HTERT RPE-1 (cell line): ENCODE results near the gene ATAT1.
"Not testable (repeated sequence)": the region's sequence is repeated elsewhere in the genome, so short reads cannot be mapped to it uniquely, and the experiment has no call there.

Source experiments
- in situ Hi-C: fragments of 300-500 bp; cut with MboI; formaldehyde crosslinking; loops from 4 replicates; pipeline ENCODE4 v1.14.3; 2020; ENCODE audit warnings: low sequenced_read_pairs

Gene ATAT1

DNA sequence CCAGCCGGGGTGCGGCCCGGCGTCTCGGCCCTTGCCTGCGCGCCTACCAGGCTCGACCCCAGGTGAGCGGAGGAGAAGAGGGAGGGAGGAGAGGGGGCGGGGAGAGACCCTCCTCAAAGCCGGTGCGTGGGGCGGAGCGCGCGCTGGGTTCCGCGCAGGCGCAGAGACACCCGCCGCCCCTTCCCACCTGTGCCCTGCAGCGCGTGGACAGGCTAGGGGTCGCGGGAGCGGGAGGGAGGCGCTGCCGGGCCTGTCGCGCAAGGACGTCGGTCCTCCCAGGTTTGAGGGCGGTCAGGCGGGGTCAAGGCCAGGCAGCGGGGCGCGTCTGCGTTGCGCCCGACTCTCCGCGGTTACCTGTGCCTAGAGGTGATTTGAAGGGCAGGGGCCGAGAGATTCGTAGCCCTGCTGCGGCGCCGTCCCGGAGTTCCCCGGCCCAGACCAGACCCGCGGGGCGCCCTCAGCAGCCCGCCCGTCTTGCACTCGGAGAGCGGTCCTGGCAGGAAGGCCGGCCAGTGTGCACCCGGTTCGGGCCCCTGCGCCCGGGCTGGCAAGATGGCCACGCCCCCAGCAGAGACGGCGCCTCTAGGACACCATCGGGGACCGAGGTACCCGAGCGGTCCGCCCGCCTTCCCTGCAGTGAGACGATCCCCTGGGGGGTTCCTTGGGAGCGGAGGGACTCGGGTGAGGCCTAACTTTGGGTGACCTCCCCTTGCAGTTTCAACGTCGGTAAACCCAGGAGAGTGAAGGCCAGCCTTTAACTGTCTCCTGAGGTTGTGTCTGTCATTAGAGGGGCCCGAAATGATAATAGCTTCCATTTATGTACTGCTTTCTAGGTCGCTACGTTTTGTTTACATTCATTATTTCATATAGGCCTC, 20.8 kb downstream of the ATAT1 start:
- in situ Hi-C loops = no loop called here

DNA sequence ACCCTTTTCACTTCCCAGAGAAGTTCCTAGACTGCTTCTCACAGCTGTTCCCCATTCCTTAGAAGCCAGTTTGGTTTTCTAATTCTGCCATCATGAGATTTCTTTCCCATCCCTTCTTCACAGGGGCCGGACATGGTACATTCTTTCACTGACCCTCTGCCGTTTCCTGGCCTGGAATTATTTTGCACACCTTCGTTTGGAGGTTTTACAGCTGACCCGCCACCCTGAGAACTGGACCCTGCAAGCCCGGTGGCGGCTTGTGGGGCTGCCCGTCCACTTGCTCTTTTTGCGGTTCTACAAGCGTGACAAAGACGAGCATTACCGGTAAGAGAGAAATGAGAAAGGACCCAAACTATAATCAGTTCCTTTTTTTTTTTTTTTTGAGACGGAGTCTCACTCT, 24.5 kb downstream of the ATAT1 start:
- in situ Hi-C loops = no loop called here

DNA sequence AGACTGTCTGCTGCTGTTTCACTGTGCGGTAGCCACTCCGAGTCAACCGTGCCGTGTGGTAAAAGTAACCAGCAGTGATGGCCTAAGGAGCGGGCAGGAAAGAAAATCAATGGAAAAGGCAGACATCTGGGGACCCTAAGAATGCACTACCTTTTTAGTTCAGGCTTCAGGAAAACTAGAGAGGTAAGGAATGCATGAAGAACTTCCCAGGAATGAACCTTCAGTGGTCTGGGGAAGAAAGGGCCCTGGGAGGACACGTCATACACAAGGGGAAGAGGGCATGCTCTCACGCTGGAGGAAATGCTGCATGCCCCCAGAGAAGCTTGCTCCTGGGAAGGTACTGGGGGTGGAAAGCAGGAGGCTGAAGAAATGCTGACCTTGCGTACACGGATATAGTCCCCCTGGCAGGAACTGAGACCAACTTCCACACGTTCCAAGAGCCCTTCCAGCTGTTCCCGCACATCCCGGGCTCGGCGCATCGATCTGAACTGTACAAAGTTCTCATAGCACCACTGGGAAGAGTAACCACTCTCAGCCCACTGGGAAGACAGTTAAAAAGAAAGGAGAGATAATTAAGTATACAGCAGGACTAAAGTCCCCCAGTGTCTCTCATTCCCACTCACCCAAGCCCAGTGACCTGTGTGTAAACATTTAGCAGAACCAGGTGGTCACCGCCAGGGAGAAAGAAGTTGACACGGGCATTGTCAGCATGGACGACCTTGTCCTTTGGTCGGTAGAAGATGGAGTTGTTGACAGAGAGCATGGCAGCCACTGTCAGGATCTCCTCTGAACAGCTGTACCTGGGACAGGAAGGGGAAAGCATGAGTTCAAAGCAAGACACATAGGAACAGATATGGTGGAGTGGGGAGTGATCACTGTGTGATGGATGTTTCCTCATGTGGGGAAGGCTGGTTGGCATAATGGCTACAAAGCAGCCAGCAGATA, 28.4 kb downstream of the ATAT1 start:
- in situ Hi-C loops = no loop called here

DNA sequence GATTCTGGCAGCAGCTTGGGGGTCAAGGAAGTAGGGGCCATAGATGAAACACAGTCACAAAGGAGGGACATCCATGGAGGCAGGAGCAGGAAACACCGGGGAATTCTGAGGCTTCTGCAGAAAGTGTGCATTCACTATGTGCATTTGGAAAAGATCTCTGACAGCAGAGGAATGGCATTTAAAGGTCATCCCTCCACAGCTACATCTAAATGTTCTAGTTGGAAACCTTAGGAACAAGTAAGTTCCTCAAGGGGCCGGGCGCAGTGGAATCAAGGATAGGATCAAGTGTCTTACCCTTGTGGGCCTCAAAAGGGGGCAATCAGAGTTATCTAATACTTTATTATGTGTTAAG, 29.0 kb downstream of the ATAT1 start:
- in situ Hi-C loops = no loop called here

DNA sequence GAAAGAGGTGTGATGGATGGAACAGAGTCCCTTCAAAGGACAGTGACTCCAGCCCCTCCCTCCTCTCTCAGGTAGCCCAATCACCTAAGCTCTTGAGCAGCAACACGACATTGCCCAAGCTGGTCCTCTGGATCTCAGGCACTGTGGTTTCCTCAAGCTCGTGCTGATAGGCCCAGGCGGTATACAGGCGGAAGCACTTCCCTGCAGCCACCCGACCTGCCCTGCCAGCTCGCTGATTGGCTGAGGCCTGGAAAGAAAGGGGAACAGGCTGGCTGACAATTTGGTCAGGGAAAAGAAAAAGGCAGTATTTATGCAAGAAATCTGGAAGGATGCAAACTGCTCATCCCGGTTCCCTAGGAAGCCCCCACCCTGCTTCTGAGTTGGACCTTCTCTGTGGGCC, 29.8 kb downstream of the ATAT1 start:
- in situ Hi-C loops = no loop called here

DNA sequence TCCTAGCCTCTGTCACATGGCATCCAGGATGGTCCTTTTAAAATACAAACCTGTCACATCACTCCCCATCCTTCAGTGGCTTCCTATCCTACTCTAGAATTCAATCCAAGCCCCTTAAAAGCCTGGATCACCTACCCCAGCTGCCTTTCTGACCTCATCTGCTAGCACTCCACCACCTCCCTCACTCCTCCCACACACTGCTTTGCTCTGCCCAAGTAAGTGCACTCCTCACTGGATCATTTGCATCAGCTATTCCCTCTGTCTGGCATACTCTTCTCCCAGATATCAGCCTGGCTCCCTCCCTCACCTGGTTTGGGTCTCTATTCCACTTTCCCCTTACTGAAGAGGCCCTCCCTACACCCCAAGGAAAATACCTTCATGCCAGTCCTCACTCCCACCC, 30.8 kb downstream of the ATAT1 start:
- in situ Hi-C loops = no loop called here

DNA sequence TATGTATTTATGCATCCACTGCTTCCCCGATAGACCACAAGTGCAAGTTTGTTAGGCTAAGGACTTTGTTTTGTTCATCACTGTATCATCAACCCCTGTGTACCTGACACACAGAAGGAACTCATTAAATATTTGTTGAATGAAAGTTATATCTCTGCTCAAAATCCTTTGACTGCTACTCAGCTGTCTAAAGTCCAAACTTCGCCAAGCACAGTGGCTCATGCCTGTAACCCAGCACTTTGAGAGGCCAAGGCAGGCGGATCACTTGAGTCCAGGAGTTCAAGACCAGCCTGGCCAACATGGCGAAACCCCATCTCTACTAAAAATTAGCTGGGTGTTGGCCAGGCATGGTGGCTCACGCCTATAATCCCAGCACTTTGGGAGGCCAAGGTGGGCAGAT, 31.2 kb downstream of the ATAT1 start:
- in situ Hi-C loops = not testable (repeated sequence)

DNA sequence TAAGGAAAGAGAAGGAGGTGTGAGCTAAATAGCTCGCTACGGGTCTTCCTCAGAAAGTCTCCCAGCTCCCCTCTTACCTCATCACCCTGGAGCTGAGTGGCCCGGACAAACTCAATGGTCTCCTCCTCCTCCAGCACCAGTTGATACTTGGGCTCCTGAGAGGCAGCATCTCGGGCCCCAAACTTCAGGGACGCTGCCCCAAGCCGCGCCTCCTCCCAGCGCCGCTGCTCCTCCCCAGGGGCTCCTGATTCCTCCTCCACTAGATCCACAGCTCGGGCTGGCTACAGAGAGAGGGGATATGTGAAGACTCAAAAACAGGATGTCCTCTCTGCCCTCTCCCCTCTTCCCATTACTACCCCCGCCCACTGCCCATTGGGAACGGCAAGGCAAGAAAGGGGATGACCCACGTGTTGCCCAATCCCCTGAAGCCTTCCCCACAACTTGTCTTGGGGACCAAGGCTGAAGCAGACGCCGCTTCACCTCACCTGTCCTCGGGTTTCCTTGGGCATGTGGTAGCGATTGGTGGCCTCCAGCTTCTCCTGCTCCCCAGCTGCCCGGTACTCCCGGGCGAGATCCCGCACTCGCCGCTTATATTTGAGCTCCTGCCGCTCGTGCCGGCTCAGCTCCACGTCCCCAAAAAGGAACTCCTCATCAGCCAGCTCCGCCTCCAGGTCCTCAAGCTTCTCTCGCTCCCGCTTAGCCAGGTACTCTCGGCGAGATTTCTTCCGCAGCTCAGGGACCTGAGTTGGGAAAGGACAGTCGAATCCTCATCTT, 38.5 kb downstream of the ATAT1 start:
- in situ Hi-C loops = no loop called here

DNA sequence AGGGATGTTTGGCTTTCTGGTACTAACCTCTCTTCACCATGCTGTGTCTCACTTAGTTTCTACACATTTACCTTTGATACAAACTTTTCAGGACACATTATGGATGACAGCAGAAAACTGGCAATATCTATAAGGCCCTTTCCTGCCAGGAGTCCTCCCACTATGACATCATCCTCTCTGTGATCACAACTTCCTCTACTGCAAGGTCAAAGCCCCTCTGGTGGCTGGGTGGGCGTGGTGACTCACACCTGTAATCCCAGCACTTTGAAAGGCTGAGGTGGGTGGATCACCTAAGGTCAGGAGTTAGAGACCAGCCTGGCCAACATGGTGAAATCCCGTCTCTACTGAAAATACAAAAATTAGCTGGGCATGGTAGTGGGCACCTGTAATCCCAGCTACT, 39.6 kb downstream of the ATAT1 start:
- in situ Hi-C loops = not testable (repeated sequence)

DNA sequence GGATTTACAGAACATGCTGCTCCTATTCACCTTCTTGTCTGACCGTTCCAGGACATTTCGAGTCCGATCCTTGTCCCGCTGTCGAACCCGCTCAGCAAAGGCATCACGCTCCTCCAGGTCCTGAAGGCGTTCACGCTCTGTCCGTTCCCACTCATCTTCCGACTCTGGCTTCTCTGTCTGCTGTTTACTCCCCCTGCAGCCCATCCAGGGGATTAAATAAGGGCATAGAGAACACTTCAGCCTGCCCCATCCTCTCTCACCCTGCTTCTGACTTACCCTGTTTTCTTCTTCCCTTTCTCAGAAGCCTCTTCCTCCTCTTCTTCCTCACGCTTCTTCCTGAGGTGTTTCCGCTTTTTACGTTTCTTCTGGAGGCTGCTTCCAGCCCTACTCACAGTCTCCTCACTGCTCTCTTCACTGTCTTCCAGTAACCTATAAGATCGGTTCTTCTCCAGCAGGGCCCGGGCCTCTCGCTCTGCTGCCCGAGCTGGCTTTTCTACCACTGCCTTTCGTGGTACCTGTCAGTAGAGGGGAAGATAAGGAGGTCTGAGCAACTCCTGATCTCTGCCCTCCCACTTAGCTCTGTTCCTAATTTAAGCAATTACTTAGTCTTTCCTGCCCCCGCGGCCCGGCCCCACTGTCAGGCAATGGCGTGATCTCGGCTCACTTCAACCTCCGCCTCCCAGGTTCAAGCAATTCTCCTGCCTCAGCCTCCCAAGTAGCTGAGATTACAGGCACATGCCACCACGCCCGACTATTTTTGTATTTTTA, 44.3 kb downstream of the ATAT1 start:
- in situ Hi-C loops = no loop called here

DNA sequence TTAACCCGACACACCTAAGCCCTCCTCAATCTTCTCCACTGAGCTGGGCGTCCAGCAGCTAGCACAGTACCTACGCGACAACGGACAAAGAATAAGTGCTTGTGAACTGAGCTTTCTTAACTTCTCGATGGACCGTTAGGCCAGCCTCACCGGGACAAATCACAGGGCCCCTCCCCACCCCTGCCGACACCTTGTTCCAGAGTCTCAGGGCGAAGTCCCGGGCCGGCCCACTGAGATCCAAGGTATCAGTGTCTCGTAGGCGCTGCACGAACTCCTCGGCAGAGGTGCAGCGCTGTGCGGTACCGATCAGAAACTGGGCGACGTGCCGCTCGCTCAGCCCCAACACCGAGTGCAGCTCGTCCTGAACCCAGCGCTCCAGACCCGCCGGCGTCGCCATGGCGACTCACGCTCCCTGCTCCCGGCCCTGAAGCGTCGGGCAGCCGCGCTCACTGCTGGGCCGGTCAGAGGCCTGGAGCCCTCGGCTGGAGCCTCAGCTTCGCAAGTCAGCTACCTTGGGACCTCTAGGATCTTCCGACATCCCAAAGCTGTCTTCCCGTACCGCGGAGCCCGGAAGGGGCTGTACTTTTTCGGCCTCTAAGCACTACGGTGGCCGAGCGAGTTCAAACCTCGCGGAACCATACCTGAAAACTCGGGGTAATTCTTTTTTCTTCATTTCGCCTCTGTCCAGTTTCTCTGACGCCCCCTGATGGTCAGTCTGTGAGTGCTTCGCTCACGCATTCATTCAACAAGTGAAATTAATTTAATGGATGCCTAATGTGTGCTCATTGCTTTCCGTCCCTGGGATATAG, 46.0 kb downstream of the ATAT1 start, which contains the start of gene DHX16:
DHX16 (minus strand) TSS at position 562 of the 809 bp plus-strand sequence; CDS start at position 397, 165 bp downstream.
- in situ Hi-C loops = no loop called here

DNA sequence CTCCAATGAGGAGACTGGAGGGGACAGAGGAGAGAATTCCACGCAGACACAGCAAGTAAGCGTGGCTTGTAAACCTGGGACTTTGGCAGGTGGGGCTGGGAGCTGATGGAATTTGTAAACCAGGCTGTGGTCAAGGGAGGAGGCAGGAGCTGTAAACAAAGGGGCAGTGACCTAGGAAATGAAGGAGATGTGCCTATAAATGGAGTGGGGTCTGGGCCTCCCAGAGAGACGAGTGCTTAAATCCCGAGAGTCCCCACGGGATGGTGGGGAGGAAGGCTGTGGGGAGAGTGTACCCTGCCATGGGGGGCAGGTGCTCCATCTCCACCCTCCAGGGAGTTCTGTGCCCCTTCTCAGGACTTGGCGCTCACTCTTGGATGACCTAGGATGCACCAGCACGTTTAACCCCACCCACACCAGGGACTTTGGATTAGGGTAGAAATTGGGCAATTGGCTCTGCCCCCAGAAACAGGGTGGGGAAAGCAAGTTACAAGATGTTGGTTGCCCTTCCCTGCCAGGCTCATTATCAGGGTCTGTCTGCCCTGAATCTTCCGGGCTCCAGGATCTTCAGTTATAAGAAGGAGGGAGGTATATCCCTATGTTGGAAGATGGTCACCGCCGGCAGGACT, 50.1 kb downstream of the ATAT1 start:
- in situ Hi-C loops = no loop called here

DNA sequence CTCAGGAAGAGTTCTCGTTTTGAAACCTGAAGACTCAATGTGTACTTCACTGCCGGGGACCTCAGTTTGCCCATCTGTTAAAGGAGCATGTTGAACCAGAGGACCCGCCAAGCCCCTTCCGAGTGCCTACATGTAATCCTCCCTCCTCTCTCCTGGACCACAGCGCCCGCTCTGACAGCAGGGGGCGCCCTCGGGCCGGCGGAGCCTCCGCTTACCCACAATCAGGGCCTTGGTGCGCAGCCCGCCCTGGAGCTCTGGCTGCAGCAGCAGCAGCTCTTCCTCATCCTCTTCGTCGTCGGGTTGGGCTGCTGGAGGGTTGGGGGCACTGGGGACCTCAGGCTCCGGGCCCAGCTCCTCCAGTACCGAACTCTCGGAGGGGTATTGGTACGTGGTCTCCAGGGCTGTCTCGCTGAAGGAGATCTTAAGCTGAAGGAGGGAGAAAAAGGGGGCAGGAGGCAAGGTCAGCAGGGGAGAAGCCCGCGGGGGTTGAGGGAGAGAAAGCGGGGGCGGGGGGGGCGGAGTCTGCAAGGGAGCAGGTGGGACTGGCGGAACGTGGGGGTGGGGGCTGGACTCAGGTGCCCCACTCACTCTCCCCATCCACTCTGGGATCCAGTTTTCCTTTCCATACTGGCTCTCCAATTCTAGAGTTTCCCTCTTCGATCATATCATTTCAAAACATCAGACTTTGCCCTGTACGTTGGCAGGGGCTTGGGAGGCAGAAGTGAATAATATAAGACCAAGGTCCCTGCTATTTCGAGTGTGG, 52.5 kb downstream of the ATAT1 start:
- in situ Hi-C loops = no loop called here

DNA sequence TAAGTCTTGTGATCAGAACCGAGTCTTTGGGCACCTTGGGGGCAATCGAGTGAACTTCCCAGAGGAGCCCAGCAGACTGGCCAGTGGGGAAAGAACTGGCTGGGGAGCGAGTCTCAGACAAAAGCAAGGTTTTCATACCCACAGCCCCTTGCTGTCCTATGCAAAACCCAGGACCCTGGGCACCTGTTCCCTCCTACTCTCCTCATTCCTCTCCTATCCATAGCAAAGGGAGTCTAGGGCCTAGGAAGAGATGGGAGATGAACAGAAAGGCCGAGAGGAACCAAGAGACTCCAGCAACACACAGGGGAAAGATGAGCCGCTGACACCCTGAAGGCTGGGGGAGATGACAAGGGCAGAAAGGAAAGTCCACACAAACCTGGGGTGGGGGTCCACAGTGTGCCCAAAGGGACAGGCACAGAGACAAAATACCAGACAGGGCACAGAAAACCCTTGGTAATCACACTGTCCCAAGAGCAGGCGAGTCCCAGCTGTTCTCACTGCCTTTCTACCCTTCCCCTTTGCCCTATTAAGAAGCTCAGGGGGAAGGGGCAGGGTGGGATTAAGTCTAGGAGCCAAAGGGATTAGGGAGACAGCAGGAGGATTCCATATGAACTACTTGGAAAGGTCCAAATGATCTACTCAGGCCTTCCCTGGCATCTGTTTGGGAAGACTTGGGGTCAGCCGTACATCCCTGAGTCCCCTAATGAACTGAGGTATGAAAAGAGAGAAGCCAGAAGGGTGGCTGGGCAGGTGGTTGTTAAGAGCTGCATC, 53.3 kb downstream of the ATAT1 start:
- in situ Hi-C loops = no loop called here

DNA sequence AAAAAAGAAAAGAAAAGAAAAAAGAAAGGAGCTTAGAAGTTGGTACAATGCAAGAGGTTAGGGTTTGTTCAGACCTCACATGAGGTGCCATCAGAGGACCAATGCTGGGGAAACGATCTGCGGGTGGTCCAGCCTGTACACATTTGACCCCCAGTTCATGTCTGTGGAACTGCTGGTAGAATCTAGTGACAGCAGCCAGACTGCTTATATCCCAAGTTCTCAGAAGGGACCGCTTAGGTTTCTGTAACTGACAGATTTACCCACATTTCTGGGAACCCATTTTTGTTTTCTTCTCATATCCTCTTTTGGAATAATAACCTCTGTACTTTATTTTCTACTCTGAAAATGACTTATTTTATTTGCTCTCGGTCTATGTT, 55.1 kb downstream of the ATAT1 start:
- in situ Hi-C loops = no loop called here

DNA sequence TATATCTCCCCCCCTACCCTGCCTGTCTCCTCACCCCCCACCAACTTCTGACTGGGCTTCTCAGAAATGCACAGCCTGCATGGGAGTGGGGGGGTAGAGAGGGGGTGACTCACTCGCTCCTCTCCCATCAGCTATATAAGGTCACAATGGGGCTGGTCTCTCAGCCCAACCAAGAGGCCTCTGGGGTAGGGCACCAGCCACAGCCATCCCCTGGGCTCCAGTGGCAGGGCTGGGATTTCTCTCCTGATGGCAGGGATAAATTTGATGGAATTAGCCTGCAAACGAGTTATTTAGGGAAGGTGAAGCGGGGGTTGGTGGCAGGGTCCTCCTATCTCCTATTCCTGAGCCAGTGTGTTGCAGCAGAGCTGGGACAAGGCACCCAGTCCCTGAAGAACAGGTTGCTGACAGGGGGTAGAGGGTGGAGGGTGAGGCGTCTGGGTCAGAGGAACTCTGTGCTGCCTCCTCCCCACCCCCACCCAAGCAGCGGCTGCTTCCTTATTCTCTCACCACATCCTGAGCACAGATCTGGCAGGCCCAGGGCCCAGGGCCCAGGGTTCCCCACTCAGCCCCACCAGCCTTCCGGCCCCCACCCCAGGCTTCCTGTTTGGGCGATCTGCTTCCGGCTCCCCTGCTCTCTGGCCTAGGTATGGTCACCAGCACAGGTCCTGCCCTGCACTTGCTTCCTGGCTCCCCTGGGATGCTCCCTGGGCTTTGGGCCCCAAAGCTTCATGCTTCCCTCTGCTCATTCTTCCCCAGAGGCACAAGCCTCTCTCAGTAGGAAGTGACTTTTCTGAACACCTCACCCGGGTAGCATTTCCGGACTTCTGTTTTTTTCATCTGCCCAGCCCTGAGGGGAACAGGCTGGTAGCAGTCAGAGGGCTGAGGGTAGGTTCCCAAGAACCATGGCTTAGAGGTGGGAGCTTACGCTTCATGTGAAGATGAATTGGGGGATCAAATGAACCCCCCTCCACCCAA, 55.8 kb downstream of the ATAT1 start:
- in situ Hi-C loops = no loop called here
